DND-41 (cell line): Measurements from ENCODE around the gene TFCP2.

Source experiments
- EZH2 ChIP-seq: IDR thresholded peaks from 3 replicates; pipeline ENCODE4 v1.6.1; 2012; ENCODE audit warnings: borderline replicate concordance, low read depth, mild to moderate bottlenecking, moderate library complexity, low read length, inconsistent platforms; ENCODE audit not compliant: severe bottlenecking
- TF ChIP-seq, protein P1 (sequence below): IDR thresholded peaks from 2 replicates; pipeline ENCODE4 v1.5.1; 2012; ENCODE audit warnings: borderline replicate concordance, low read length, moderate library complexity, mild to moderate bottlenecking; ENCODE audit not compliant: poor library complexity, severe bottlenecking; ENCODE audit errors: extremely low read depth

DNA sequence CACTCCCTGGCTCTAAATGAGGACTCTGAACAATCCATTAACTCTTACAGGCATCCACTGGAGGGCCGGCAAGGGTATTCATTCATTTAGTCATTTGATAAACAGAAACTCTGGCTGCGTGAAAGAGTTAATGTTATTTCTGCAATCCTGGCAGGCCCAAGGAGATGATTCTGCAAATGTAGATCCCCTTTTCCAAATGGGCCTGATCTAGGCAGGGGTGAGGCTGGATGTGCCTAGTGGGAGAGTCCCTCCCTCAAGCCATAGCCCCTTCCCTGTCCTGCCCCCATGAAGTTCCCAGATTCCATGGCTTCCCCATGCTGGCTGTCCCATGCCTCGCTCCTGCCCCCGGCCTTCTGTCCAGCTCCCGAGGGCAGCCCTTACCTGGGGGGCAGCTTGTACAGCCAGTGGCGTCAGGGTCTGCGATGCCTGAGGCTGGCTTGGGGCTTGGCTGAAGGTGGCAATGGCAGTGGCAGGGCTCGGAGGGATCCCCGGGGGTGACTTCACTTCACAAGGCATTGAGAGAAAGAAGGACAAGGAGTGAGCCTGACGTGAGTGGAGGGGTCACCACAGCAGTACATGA lies 26.5 kb upstream of the TFCP2 start:
- TF ChIP-seq, protein P1, sequence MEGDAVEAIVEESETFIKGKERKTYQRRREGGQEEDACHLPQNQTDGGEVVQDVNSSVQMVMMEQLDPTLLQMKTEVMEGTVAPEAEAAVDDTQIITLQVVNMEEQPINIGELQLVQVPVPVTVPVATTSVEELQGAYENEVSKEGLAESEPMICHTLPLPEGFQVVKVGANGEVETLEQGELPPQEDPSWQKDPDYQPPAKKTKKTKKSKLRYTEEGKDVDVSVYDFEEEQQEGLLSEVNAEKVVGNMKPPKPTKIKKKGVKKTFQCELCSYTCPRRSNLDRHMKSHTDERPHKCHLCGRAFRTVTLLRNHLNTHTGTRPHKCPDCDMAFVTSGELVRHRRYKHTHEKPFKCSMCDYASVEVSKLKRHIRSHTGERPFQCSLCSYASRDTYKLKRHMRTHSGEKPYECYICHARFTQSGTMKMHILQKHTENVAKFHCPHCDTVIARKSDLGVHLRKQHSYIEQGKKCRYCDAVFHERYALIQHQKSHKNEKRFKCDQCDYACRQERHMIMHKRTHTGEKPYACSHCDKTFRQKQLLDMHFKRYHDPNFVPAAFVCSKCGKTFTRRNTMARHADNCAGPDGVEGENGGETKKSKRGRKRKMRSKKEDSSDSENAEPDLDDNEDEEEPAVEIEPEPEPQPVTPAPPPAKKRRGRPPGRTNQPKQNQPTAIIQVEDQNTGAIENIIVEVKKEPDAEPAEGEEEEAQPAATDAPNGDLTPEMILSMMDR, result no peak
- no peak for TF ChIP-seq EZH2
